ENCODE results near the gene CTDSP2. TPM values are rescaled to one million over a fixed set of nuclear protein-coding genes. Genes with fewer than 3 reads are reported as not detected.
"Not testable (repeated sequence)": the region's sequence is repeated elsewhere in the genome, so short reads cannot be mapped to it uniquely, and the experiment has no call there.

The CTDSP2 gene, protein sequence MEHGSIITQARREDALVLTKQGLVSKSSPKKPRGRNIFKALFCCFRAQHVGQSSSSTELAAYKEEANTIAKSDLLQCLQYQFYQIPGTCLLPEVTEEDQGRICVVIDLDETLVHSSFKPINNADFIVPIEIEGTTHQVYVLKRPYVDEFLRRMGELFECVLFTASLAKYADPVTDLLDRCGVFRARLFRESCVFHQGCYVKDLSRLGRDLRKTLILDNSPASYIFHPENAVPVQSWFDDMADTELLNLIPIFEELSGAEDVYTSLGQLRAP
- 49.8 TPM for total RNA-seq

DNA sequence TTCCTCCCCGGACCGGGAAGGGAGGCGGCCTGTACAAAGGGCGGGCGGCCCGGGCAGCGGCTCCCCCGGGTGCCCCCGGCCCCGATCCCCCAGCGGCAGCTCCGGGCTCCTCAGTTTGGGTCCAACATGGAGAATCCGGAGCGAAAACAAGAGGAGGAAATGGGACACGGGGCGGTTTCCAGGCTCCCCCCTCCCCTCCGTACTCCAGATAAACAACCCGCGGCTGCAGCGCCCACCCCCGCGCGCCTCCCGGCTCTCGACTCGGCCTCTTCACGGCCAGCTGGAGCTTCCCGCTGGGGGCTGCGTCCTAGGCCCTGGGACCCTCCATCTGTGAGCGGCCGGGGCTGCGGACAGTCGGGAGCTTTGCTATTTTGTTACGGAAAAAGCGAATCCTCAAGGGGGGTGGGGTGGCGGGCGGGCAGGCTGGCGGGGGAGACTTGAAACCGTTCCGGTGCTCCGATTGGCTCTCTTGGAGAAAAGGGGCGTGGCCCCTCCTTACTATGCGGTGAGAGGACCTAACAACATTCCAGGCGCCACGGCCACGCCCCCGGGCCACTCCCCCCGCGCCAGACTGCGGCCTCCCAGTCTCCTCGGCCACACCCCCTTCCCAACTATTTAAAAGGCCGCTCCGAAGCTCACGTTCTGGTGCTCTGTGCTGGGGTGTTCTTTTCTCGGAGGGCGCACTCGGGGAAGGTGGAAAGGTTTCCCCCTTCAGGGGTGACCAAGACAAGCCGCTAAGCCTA lies at the start of gene CTDSP2:
CTDSP2 (minus strand) TSS at position 153 of the 743 bp plus-strand sequence. CDS start 294 bp downstream, outside the sequence.
- peak; percentile 97 for ATAC-seq

DNA sequence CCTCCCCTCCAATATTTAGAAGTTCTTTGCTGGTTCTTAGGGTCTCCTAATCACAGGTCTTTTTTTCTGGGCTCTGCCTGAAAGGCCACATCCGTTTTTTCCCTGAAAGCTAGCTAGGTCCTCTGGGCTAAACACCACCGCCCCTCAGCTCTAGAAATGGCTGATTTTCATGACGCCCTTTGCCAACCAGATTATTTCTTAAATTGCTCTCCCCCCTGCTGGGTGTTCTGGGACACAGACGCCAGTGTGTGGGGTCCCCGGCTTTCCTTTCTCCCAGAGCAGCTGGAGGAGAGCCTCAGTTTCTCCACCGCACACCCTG lies 49.5 kb upstream of the CTDSP2 start:
- no peak for ATAC-seq

DNA sequence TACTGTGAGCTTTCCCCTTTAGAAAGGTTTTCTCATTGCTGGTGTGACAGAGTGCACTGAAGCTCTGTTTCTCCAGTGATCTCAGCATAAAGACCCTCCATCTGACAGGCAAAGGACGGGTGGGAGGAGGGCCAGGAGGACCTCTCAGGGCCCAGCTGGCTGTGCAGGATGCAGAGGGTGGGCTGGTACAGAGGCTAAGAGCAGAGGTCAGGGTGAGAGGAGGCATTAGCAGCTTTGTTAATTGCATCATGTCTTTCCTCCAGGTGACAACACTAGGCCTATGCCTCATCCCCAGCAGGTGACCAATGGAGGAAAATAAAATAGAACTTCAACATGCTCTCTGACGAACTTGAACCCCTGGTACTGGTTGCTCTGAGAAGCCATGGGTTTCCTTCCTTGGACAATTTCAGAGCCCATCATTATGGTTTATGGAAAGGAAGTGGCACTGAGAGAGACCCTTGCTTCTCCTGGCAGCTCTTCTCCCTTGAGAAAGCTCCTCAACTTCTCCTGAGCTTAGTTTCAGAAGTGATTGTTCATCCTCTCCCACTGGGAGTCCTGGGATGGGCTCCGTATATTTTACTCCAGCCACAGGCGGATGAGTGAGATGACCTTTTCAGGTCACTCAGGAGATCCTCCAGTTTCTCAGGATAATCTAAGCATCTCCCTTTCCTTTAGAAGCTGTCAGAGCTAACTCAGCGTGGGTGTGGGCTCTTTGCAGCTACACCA lies 49.0 kb upstream of the CTDSP2 start:
- no peak for ATAC-seq

DNA sequence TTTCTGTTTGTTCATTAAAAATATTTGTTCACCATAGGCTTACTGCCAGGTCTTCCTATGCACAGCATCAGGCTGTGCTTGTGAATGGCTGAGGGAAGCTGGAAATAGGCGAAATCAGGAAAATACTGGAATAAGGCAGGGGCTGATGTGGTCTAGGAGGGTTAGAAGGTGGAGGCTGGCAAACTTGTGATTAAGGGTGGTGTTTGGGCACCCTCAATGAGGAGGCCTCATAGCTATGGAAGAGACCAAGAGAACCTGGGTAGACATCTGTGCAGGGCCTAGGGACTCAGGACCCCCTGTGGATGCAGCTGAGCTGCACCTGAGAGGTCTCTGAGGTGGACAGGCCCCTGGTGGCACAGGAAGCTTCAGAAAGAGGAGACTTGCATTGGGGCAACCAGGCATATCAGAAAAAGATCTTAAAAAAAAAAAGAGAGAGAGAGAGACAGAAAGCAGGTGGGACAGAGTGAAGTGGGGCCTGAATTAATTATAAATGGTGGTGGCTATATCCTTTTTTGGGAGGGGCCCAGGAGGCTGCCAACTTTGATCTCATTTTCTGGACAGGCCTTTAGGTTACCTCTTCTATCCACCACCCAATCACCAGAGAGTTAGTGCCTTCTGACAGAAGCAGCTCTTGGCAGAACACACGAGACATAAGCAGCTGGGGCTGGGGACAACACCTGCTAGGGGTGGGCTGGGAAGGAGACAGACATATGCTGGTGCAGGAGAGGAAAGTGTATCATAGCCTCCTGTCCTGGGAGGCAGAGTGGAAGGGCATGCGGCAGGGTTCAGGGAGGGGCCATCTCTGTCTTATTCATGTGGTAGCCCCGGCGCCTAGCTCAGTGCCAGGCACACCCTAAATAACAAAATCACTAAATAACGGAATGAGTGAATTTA lies 48.1 kb upstream of the CTDSP2 start:
- no peak for ATAC-seq

DNA sequence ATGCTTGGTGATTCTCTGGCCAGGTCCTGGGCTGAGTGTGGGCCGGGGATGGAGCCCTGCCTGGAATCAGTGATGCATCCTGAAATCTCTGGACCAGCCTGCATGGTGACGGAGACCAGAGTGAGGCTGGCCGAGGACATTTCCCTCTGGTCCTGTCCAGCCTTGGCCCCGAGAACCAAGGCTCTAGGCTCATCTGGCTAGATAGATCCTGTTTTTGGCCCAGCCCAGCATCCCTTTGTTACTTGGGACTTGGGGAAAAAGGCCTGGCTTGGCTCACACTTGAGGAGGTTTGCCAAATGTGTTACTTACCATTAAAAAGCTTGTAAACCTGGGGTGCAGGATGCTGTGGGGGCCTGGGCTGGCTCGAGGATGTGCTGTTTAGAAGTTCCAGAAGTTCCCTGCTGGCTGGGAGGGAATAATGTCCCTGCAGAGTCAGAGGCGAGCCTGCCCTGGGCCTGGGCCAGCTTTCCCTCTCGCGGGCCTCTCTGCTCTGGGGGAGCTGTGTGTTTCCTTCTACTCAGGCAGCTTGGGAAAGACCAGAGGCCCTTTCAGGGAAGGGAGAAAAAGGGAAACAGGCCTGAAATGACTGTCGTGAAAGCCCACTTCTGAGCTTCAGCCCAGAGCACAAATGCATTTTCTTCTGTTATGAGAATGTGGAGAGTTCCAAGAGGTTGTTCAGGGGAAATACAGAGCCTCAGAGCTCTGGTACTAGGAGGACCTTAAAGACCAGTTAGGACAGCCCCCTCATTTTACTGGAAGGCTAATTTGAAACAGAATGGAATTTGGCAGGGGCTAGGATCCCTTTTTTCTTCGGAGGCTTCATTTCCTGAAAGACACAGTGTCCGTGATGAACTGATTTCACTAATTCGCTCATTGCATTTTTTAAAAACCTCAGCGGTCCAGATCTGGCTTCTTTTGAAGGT lies 47.2 kb upstream of the CTDSP2 start:
- ATAC-seq = no peak

DNA sequence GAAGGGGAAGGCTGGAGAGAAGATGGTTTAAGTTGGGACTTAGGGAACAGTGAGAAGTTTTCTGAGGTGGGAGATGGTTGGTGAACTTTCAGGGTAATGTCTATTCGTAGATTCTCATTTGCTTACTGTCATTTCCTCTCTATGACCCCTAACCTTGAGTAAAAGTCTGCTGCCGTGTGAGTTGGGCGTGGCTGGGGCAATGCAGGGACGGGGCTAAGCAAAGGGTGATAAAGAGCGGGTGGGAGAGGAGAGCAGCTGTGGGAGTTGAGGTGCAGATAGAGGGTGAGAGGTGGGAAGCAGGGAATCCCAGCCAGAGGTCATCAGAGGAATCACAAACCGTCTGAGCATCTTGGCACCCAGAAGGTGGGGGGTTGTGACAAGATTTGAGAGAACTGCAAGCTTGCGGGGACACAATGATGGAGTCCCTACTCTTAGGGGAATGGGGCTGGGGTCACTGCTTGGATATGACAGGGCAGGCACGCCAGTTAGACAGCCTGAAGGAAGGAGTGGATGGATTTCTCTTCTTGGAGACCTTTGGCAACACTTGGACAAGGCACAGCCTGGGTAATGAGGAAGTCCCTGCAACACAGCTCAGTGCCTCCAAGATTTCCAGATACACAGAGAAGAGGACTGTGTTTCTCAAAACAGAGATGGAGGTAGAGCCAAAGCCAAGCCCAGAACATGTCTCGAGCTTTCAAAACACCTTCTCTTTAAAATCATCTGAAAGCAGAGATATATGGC lies 45.9 kb upstream of the CTDSP2 start:
- ATAC-seq = no peak

DNA sequence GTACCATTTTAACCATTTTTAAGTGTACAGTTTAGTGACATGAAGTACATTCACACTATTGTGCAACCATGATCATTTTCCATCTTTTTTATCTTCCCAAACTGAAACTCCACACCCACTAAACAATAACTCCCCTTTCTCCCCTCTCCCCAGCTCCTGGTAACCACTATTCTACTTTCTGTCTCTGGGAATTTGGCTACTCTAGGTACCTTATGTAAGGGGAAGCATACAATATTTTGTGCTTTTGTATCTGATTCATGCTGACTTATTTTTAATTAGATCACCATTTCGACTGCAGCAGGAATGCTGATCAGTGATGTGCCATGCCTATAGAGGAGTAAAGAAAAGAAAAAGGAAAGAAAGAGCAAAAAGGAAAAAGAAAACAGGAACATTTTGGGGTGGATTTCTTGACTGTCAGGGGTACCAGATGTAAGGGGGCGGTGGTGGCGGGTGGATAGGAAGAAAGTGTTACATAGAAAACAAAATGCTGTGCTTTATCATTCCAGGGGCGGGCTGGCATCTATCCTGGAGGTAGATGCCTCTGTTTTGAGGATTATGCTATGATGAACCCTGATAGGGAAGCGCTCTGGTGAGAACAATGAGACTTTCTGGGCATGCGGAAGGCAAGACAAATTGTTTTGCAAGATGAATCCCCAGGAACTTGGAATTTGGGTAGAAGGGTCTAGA lies 45.2 kb upstream of the CTDSP2 start:
- no peak for ATAC-seq

DNA sequence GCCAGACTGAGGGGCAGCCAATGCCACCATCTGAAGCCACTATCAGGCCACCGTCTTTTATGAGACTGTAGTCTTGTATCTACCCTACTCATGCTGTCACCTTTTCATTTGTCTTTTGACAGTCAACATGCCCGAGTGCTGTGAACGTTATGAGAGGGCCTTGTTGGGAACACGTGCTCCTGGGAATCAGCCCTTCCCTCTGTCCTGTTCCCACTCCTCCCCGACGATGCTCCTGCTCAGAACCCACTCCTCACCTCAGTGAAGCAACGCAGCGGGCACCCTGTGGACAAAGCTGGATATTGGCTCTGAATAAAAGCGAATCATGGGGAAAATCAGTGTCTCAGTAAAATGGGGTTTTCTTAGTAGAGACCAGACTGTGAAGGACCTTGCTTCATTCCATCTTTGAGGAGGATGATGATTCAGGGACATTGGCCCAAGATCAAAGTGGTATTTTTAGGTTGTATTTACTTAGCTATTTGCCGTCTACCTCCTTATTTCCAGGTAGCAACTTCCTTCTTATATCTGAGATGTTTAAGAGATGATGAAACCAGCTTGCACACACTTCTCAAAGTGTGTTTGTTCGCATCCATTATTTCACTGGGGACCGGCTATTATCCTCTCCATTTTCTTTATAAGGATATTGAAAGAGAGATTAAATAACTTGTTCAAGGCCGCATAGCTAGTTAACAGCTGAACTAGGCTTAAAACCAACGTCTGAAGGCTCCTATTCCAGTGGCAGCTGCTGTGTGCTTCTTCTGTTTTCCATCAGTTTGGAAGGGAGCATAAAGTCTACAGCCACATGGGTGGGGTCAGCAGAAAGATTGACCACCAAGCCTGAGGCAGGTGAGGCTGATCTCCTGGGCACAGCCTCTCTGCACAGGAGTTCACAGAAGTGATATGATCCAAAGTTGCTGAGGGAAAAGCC lies 43.9 kb upstream of the CTDSP2 start:
- peak; percentile 10 for ATAC-seq

DNA sequence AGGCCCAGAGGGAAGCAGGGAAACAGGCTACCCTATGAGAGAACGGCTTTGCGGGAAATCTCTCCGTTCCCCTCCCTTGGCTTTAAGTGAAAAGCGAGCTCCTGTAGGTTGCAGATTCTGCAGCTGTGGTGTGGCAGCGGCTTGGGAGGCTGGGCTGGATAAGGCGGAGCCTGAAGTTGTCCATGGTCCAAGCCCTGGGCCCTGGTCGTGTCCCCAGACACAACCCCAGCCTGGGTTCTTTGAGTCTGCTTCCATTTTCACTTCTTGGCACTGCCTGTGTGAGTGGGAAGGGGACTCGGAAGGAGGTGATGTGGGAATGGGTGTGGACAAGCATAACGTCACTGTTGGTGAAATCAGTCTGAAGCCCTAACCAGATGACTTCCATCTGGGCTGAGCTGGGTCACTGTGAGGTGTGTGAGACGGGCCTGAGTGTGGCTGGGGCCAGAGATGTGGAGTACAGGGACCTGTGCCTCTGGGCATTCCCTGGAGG lies 43.0 kb upstream of the CTDSP2 start:
- peak; percentile 76 for ATAC-seq

DNA sequence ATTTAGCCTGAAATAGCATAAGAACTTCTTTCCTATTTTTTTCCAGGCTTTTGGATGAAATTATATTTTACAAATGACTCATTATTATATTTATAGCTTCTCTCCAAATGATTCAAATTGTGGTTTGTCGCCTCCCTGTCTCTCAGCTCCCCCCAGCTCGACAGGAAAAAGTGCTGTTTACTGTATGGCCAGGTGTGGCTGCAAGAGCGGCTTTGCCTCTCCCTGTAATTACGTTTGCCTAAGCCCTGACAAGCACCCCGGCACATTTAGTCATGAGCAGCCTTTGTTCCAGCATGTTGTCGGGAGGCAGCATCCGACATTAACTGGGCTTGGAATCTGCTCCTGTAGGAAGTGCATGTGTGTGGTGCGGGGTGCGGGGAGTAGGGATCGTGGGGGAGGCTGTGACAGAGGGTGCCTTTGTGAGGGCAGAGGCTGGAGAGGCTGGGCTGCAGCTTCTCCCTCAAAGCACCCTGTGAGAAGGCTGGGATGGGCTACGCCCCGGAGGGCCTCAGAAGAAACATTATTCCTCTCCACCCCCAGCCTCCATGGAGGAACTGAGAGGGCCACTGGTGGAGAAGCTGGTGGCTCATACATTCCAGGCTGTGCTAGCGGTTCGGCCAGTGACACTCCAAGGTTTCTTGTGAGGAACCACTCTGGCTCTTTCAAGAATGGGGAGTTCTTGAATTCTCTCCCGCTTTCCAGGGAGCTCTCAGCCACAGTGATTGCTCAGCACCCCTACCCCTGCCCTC lies 42.1 kb upstream of the CTDSP2 start:
- peak; percentile 87 for ATAC-seq

DNA sequence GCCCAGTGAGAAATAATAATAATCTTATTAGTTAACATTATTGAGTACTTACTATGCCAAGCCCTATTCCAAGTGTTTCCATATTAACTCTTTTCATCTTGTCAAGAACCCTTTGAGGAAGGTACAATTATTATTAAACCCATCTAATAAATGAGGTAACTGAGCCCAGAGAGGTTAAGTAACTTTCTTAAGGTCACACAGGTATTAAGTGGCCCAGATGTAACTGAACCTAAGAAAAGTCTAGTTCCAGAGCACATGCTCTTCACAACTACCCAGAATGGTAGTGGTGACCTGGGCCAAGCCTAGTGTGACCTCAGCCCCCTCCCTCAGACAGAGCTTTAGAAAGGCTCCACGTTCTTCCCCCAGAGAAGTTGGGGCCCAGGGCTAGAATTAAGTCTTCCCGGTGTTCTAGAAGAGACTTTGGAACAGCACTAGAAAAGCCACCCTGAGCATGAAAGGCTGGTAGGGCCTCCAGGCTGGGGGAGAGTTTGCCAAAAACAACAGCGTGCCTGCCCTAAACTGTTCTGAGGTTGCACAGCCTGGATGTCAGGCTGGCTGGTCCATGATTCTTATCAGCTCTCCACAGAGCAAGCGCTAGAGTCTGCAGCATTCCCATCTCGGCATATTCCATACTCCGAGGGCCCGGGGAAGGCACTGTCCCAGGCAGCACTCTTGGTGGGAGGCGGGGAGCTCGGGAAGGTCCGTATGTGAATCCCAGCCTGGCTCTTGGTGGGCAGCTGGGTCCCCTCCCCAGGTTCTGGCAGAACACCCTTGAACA lies 41.3 kb upstream of the CTDSP2 start:
- peak; percentile 24 for ATAC-seq

DNA sequence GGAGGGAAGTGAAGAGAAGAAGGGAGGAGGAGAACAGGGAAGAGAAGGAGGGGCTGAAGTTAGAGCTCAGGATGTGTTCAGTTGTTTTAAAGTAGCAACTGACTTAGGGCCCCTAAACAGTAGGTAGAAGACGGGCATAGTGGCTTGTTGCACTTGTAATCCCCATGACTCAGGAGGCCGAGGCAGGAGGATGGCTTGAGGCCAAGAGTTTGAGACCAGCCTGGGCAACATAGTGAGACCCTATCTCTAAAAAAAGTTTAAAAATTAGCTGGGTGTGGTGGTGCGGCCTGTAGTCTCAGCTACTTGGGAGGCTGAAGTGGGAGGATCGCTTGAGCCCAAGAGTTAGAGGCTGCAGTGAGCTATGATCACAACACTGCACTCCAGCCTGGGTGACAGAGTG lies 40.4 kb upstream of the CTDSP2 start:
- not testable (repeated sequence) for ATAC-seq

DNA sequence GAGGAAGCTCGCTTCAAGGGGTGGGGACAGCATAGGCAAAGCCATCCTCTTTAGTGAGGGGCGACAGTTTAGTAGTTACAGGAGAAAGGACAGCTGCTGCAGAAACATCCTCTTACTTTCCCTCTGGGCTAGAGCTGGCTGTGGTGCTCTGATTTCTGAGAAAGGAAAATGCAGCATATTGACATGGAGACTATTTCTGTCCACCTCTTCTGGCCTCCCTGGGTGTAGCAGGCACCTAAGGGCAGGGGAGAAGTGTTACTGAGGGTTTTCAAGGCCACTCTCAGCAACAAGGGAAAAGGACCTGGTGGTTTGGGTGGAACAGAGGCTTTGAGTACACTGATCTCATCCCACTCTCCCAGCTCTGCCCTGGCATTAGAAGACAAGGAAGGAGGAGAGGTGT lies 40.0 kb upstream of the CTDSP2 start:
- no peak for ATAC-seq

DNA sequence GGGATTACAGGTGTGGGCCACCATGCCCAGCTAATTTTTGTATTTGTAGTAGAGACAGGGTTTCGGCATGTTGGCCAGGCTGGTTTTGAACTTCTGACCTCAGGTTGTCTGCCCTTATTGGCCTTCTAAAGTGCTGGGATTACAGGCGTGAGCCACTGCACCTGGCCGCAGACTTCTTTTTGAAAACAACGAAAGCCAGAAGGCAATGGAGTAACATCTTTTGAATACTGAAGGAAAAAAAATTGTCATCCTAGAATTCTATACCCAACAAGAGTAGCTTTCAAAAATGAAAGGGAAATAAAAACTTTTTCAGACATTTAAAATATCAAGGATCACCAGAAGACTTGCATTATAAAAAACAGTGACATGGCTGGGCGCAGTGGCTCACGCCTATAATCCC lies 38.7 kb upstream of the CTDSP2 start:
- no peak for ATAC-seq

DNA sequence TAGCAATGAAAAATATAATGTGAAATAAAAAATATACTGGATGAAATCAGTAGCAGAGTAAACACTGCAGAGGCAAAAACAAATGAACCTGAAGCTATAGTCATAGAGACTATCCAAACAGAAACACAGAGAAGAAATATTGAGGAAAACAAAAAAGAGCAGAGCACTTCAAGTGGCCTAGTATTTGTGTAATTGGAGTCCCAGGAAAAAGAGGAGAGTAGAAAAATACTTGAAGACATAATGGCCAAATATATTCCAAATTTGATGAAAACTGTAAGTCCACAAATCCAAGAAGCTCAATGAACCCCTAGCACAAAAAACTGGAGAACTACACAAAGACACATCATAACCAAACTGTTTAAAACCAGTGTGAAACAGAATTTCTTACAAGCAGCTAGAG lies 37.2 kb upstream of the CTDSP2 start:
- no peak for ATAC-seq

DNA sequence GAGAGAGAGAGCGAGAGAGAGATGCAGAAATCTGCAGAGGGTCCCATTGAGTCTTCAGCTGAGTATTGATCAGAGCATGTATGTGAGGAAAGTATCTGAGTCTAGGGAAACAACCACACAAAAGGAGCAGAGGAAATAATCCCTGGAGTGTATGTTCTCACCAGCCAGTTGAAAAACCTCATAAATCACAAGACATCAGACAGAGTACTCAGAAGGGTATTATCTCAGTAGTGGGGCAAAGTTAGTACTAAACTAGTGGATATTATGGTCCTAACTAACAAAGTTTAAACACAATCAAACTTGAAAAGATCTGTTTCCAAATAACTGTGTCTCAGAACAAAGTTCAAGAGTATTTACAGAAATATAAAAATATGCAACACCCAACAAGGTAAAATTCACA lies 36.5 kb upstream of the CTDSP2 start:
- no peak for ATAC-seq

DNA sequence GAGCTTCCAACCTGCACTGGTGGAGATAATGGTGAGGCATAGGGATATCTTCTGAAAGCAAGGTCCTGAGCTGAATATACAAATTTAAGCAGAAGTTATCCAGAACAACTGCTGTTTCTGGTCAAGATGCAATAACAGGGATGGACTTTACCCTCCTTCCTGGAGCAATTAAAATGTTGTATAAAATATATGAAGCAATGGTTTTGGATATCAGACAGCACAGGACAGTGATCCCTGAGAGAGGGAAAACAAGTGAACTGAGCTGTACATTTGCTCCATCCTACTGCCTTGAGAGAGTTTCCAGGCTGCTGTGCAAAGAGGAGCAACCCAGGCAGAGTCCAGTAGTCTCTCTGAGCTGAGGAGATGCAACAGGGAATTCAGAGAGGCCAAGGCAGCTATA lies 36.0 kb upstream of the CTDSP2 start:
- ATAC-seq = no peak

All from esophagus mucosa (tissue), 1 donor.